HK-2 (cell line): ENCODE measurements around the gene FNBP1L.
"Not testable (repeated sequence)": the region's sequence is repeated elsewhere in the genome, so short reads cannot be mapped to it uniquely, and the experiment has no call there.

ENCODE experiments used
- DNase-seq: peaks from one replicate; pipeline ENCODE4 v3.0.0-alpha.2; 2018; ENCODE audit not compliant: unreplicated experiment

FNBP1L gene

GRCh38 chr1:93573940-93574469 is 126.1 kb downstream of the FNBP1L start:
- no peak for DNase-seq

- no peak for DNase-seq
These were observed 126.6 kb downstream of the FNBP1L start for GRCh38 chr1:93574511-93574910.

GRCh38 chr1:93574991-93575390 is 127.1 kb downstream of the FNBP1L start:
- DNase-seq: no peak

GRCh38 chr1:93575621-93576284 is 127.8 kb downstream of the FNBP1L start:
- no peak for DNase-seq

DNA sequence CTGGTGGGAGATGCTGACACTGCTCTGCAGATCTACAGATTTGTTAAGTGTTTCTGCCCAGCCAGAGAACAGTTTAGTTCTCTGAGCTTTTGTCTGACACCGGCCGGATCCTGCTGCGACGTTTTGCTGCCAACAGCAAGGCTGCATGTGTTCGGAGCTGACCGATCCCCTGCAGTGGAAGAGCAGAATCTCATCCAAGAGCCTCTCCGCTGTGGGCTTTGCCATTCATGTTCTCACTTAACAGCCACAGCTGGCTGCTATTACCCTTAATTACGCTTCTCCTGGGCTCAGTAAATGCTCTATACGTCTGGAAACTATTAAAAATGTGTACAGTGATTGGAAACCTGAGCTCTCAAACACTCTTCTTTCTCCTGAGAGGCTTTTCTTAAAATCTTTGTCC is 128.4 kb downstream of the FNBP1L start:
- DNase-seq: no peak

- no peak for DNase-seq
These were observed 128.8 kb downstream of the FNBP1L start for GRCh38 chr1:93576746-93577145.

DNA sequence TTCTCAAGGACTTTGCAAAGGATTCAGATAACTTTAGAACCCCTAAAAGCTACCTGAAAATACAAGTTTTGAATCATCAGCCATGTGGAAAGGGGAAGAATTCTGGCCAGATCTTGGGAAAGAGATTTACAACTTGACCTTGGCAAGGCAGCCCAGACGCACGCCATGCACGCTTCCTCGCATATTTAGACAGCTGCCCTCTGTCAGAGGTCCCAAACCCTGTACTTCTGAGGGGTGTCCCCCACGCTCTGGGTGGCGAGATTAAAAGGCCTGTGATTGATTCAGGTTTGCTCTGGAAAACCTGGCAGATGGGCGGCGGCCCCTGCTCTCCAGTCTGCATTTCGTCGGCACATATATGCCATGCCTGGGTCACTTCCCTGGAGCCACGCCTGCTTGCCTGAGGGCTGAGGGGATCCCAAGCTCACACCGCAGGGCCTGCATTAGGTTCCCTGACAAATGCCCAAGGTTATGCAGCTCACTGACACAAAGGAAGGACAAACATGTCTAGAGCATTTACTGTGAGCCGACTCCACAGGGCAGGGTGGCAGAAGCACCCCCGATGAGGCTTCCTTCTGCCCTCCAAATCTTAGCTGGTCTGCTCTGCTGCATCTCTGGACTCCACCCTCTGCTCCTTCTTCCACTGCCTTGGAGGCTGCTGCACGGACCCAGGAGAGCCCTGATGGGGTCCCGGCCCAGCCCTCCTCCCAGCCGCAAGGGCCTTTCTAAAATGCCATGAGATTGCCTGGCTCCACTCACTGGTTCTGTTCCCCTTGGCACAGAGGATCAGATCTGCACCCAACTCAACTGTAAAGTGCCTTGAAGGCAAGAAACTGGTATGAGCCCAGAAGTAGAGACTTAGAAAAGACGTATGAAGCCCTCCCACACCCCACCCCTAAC is 129.9 kb downstream of the FNBP1L start:
- no peak for DNase-seq

- no peak for DNase-seq
These were observed 130.5 kb downstream of the FNBP1L start for GRCh38 chr1:93578433-93578830.

DNA sequence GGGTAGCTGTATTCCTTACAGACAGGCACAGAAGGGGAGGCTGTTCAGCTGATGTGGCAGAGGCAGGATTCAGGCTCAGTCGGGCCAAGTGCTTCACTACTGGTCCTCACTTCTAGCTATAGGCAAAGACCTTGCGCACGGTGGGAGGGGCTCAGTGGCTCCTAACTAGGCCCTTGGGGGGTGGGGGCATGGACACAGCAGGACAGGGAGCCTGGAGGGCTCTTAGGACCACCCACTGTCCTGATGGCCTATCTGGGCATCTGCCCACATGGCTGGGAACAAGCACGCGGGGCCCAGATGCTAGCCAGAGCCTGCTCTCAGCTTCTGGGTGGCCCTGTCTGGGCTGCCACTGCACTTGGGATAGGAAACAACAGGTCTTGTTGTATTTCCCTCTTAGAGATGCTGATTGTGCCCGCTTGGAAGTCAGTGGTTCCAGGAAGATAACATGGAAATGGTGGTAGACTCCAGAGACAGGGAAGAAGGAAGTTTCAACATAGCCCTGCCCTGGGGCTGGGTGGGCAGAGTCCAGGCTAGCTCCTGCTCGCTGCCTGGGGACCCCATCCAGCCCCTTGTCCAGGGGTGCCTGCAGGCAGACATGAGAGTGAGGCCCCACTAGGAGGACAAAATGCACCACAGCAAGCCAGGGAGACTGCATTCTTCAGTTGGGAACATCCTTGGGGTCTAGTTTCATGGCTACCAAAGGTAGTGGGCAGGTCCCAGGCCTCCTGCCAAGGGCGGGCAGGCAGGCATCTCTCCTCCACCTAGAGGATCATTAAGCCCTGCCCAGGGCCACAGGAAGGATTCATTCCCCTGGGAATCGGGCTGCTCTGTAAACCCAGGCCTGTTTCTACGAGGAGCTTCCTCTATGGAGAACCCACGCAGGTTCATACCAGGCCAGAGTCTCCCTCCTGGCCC is 131.2 kb downstream of the FNBP1L start:
- DNase-seq: no peak

DNA sequence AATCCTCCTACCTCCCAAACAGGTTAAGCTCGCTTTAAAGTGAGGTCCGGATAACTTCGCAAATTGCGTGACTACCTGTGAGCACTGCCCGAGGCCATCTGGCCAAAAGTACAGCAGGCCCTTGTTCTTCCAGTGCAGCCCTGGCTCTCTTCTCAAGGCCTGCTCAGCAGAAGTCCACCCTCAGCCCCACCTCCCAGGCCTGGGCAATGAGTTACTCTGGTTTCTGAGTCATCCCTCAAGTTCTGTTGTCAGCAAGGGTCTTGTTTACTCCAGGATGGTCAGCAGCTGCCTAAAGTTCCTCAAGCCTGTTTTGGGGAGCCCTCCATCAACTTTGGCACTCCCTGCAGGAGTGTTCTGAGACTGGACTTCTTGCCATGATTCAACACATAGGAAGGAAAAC is 132.0 kb downstream of the FNBP1L start:
- DNase-seq: peak; percentile 44

DNA sequence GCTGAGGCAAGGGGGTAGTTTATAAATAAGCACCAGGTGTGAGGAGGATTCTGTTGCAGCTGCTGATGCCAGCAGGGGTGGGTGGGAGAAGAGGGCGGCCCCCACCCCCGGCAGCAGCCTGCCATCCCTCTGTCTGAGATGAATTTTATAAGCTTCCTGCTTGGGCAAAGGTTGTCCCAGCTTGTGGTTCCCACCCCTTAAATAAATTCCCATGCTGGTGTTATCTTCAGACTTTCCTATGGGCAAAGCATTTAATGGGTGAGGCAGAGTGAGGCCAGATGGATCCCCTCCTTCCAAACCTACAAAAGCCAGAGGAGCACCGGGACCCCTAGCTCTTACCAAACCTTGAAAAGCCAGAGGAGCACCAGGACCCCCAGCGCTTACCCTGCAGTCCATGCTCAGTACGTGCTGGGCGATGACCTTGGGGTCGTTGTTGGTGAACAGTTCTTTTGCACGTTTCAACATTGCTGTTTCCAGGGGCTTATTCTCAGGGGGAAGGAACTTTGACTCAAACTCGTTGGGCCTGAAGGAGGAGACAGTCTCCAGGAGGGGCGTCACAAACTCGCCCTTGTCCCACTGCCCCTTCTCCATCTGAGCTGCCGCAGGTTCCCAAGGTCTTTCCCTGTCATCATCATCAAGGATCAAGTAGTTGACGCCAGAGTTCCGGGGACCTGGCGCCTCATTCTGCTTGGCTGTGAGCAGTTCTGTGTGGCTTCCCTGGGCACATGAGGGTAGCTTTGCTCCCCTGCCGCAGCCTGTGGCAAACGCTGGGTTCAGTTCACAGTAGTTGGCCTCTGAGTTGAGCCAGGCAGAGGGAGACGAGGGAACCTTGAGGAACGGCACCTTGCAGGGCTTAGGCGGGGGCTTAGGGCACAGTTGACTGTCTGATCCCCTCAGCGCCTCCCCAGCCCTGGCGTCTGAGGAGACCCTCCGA is 134.3 kb downstream of the FNBP1L start:
- no peak for DNase-seq

DNA sequence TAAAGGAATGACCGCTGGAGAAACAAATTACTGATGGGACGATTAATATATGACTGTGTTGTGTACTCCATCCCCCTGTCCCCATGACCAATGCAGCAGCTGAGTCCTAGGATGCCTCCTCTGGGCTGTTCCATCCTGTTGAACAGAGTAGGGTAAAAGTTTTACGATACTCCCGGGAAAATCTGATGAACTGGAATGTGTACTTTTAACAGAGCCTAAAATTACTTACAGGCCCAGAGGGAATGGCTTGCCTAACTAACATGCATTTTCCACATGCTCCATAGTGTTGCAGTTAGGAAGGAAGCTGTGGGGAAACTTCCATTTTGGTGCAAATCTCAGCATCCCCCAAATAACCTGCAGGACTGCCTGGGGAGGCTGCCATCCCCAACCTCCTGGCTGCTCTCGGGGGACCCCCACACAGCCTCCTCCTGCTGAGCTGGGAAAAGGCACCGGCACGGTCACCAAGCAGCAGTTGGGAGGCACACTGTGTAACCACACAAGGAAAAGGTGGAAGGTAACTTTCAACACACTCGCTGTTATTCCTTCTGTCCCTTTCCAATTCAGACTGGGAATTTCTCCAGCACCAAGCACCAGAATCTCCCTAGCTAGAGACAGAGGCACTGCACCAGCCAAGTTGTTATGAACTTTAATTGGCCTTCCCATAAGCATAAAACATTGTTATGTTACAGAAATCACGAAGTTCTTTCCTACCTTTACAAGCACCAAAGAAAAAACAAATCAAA is 136.5 kb downstream of the FNBP1L start:
- DNase-seq: no peak

- no peak for DNase-seq
These were observed 137.4 kb downstream of the FNBP1L start for GRCh38 chr1:93585059-93585966.

- DNase-seq: no peak
These were observed 139.4 kb downstream of the FNBP1L start for GRCh38 chr1:93587354-93587753.

- DNase-seq: peak; percentile 20
These were observed 140.3 kb downstream of the FNBP1L start for GRCh38 chr1:93588206-93588605.

GRCh38 chr1:93588955-93589354 is 141.0 kb downstream of the FNBP1L start:
- DNase-seq: no peak

DNA sequence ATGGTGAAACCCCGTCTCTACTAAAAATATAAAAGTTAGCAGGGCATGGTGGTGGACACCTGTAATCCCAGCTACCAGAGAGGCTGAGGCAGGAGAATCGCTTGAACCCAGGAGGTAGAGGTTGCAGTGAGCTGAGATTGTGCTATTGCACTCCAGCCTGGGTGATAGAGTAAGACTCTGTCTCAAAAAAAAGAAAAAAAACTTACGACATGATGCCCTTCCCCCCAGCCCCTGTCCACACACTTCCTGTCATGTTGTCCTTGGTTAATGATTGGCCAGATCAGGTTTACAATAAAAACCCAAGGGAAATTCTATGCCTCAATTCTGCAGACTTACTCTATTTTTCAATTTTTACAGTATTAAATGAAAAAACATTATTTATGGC is 143.4 kb downstream of the FNBP1L start:
- not testable (repeated sequence) for DNase-seq

GRCh38 chr1:93591676-93592550 is 144.0 kb downstream of the FNBP1L start:
- DNase-seq: peak; percentile 81
